ENCODE measurements around the gene ZNF180.
"Not testable (repeated sequence)": the region's sequence is repeated elsewhere in the genome, so short reads cannot be mapped to it uniquely, and the experiment has no call there.

The ZNF180 gene

GRCh38 chr19:44499962-44500949 lies at the start of gene ZNF180:
ZNF180 (minus strand) TSS chr19:44500522; CDS start chr19:44497334, 3,188 bp downstream.
- DNase-seq, result peak; percentile 95

- DNase-seq, result no peak
Observed at GRCh38 chr19:44549507-44549906, 49.2 kb upstream of the ZNF180 start.

GRCh38 chr19:44548736-44549135 lies 48.4 kb upstream of the ZNF180 start:
- DNase-seq, result no peak

GRCh38 chr19:44544031-44544430 lies 43.7 kb upstream of the ZNF180 start:
- no peak for DNase-seq

GRCh38 chr19:44542671-44543070 lies 42.3 kb upstream of the ZNF180 start:
- no peak for DNase-seq

GRCh38 chr19:44540736-44541135 lies 40.4 kb upstream of the ZNF180 start:
- no peak for DNase-seq

GRCh38 chr19:44539991-44540390 lies 39.7 kb upstream of the ZNF180 start:
- no peak for DNase-seq

- DNase-seq, result no peak
Observed at GRCh38 chr19:44539236-44539826, 39.0 kb upstream of the ZNF180 start.

GRCh38 chr19:44535361-44535760 lies 35.0 kb upstream of the ZNF180 start:
- not testable (repeated sequence) for DNase-seq

- no peak for DNase-seq
Observed at GRCh38 chr19:44532819-44533218, 32.5 kb upstream of the ZNF180 start.

- DNase-seq, result no peak
Observed at GRCh38 chr19:44530777-44531176, 30.5 kb upstream of the ZNF180 start.

- DNase-seq, result no peak
Observed at GRCh38 chr19:44529536-44529935, 29.2 kb upstream of the ZNF180 start, which contains the start of gene CEACAM20. CEACAM20 (minus strand) TSS chr19:44529675; CDS start chr19:44529509, 166 bp downstream.

- DNase-seq, result no peak
Observed at GRCh38 chr19:44527554-44527953, 27.2 kb upstream of the ZNF180 start.

- no peak for DNase-seq
Observed at GRCh38 chr19:44525721-44526430, 25.6 kb upstream of the ZNF180 start.

- DNase-seq, result no peak
Observed at GRCh38 chr19:44521370-44521769, 21.0 kb upstream of the ZNF180 start.

GRCh38 chr19:44517146-44517545 lies 16.8 kb upstream of the ZNF180 start:
- no peak for DNase-seq

GRCh38 chr19:44515907-44516306 lies 15.6 kb upstream of the ZNF180 start:
- DNase-seq, result no peak

GRCh38 chr19:44515031-44515430 lies 14.7 kb upstream of the ZNF180 start:
- no peak for DNase-seq

GRCh38 chr19:44512326-44513298 lies 12.3 kb upstream of the ZNF180 start:
- DNase-seq, result no peak

GRCh38 chr19:44509478-44509877 lies 9.2 kb upstream of the ZNF180 start:
- DNase-seq, result no peak

- no peak for DNase-seq
Observed at GRCh38 chr19:44499559-44499958, 763 bp downstream of the ZNF180 start.

- DNase-seq, result no peak
Observed at GRCh38 chr19:44498988-44499387, 1.3 kb downstream of the ZNF180 start.

All from activated CD4-positive, alpha-beta T cell treated with anti-CD3 and anti-CD28 coated beads, Interleukin-2, amount 50 U/mL, for 1 hour (primary cell).